CD14-positive monocyte (primary cell): ENCODE results near the gene F2R. TPM values are rescaled to one million over a fixed set of nuclear protein-coding genes. Genes with fewer than 3 reads are reported as not detected.
A peak's percentile ranks its signal among the peaks of the same experiment; 100 is the strongest.

Source experiments
- DNase-seq, 3 donors: peaks; one replicate each; pipeline ENCODE4 v3.0.0-alpha.2; 2011 to 2022
- H2AFZ ChIP-seq: 2 replicates; pipeline ENCODE4 v1.6.0; 2012; ENCODE audit warnings: mild to moderate bottlenecking, low read depth, low read length, inconsistent platforms; ENCODE audit not compliant: insufficient read depth, poor library complexity, severe bottlenecking
- H3K27ac ChIP-seq, 2 donors: 1 replicate in 1 of 2; 2 replicates in 1 of 2; pipeline ENCODE4 v1.5.1; 2012 to 2013; ENCODE audit warnings: low read length in 2 of 2, control low read depth in 1 of 2, inconsistent platforms in 1 of 2, low read depth in 1 of 2, mild to moderate bottlenecking in 1 of 2
- H3K27me3 ChIP-seq, 2 donors: one replicate each; pipeline versions ENCODE4 v1.6.0 to v1.6.1; 2011 to 2013; ENCODE audit warnings: low read length in 2 of 2; ENCODE audit not compliant: control insufficient read depth in 2 of 2, insufficient read depth in 2 of 2
- H3K36me3 ChIP-seq, 2 donors: replicated peaks in 1 of 2; 1 replicate in 1 of 2; 2 replicates in 1 of 2; pipeline versions ENCODE4 v1.5.1 to v1.6.1; 2012 to 2013; ENCODE audit warnings: low read length in 2 of 2, control low read depth in 1 of 2, inconsistent platforms in 1 of 2, mild to moderate bottlenecking in 1 of 2; ENCODE audit not compliant: insufficient read depth in 2 of 2, control insufficient read depth in 1 of 2
- H3K4me1 ChIP-seq, 2 donors: 1 replicate in 1 of 2; 2 replicates in 1 of 2; pipeline versions ENCODE4 v1.5.1 to v1.6.1; 2012 to 2013; ENCODE audit warnings: low read length in 2 of 2, control low read depth in 1 of 2, inconsistent platforms in 1 of 2, mild to moderate bottlenecking in 1 of 2, moderate library complexity in 1 of 2; ENCODE audit not compliant: insufficient read depth in 2 of 2, control insufficient read depth in 1 of 2
- H3K4me2 ChIP-seq: replicated peaks from 2 replicates; pipeline ENCODE3; 2012; ENCODE audit warnings: low read length, moderate library complexity, mild to moderate bottlenecking; ENCODE audit not compliant: poor library complexity, severe bottlenecking; ENCODE audit errors: extremely low read depth
- H3K4me3 ChIP-seq, 3 experiments: fragments of 200-600 bp in 1 of 3; sonication (generic) in 1 of 3; replicated peaks in 1 of 3; 1 replicate in 2 of 3; 2 replicates in 1 of 3; pipeline ENCODE4 v1.5.1; 2011 to 2013; ENCODE audit warnings: low read length in 3 of 3, mild to moderate bottlenecking in 3 of 3, control low read depth in 2 of 3, low read depth in 2 of 3, inconsistent platforms in 1 of 3, moderate library complexity in 1 of 3
- H3K79me2 ChIP-seq: 2 replicates; pipeline ENCODE4 v1.6.0; 2012; ENCODE audit warnings: mild to moderate bottlenecking, control low read depth, inconsistent platforms, low read length, moderate library complexity; ENCODE audit not compliant: insufficient read depth
- H3K9ac ChIP-seq: 2 replicates; pipeline ENCODE4 v1.6.0; 2017; ENCODE audit warnings: low read length, mild to moderate bottlenecking; ENCODE audit not compliant: insufficient read depth, poor library complexity, severe bottlenecking
- H3K9me3 ChIP-seq, 2 donors: replicated peaks in 1 of 2; 1 replicate in 1 of 2; 2 replicates in 1 of 2; pipeline versions ENCODE4 v1.5.1 to v1.6.1; 2012 to 2013; ENCODE audit warnings: low read length in 2 of 2, control low read depth in 1 of 2; ENCODE audit not compliant: control insufficient read depth in 1 of 2, insufficient read depth in 1 of 2
- H4K20me1 ChIP-seq: 2 replicates; pipeline ENCODE4 v1.6.0; 2012; ENCODE audit warnings: mild to moderate bottlenecking, low read length, control low read depth, moderate library complexity; ENCODE audit not compliant: insufficient read depth
- H3K27ac Mint-ChIP-seq, 7 donors: one replicate each; pipeline ENCODE4 v1.8.0; 2020; ENCODE audit warnings: mild to moderate bottlenecking in 7 of 7, mixed read lengths in 7 of 7, moderate library complexity in 6 of 7, inconsistent platforms in 2 of 7
- H3K27me3 Mint-ChIP-seq, 3 donors: one replicate each; pipeline ENCODE4 v1.8.0; 2021 to 2022; ENCODE audit warnings: low read depth in 3 of 3, mild to moderate bottlenecking in 3 of 3, mixed read lengths in 3 of 3, moderate library complexity in 3 of 3, inconsistent platforms in 1 of 3
- H3K36me3 Mint-ChIP-seq, 2 donors: one replicate each; pipeline ENCODE4 v1.8.0; 2020; ENCODE audit warnings: mixed read lengths in 2 of 2, inconsistent platforms in 1 of 2, mild to moderate bottlenecking in 1 of 2
- H3K4me1 Mint-ChIP-seq: one replicate; pipeline ENCODE4 v1.8.0; 2020; ENCODE audit warnings: mild to moderate bottlenecking, mixed read lengths
- H3K4me3 Mint-ChIP-seq, 2 donors: one replicate each; pipeline ENCODE4 v1.8.0; 2020; ENCODE audit warnings: mild to moderate bottlenecking in 2 of 2, mixed read lengths in 2 of 2, moderate library complexity in 1 of 2
- H3K9me3 Mint-ChIP-seq, 7 donors: one replicate each; pipeline ENCODE4 v1.8.0; 2020 to 2022; ENCODE audit warnings: mixed read lengths in 7 of 7, mild to moderate bottlenecking in 6 of 7, moderate library complexity in 6 of 7, inconsistent platforms in 2 of 7
- CTCF ChIP-seq: fragments of 200-600 bp; IDR thresholded peaks from one replicate; pipeline ENCODE4 v1.8.0; 2022; ENCODE audit warnings: antibody characterized with exemption, mild to moderate bottlenecking
- WGBS: methylation state at CpG from one replicate; pipeline ENCODE4 v1.1.5; 2013; ENCODE audit warnings: missing lambda C conversion rate; ENCODE audit not compliant: insufficient coverage; 5-methylcytosine and 5-hydroxymethylcytosine counted together
- intact Hi-C, 2 donors: fragments of 100-400 bp; cut with micrococcal nuclease; formaldehyde crosslinking; loops; one replicate each; pipeline versions ENCODE4 v1.15.0 to v1.15.1; 2023
- polyA minus RNA-seq: library from RNA; depleted of rRNA, polyadenylated mRNA; stranded (reverse); fragments of >200 nt; gene quantifications from 2 replicates; pipeline ENCODE4 v1.2.3, GENCODE V29; 2012
- polyA plus RNA-seq, 3 donors: library from polyadenylated mRNA; depleted of rRNA in 1 of 3; unstranded in 2 of 3; stranded (reverse) in 1 of 3; fragments of 300-500 nt in 2 of 3; fragments of >200 nt in 1 of 3; fragmentation: Illumina TruSeq in 2 of 3; gene quantifications; 1 replicate in 2 of 3; 2 replicates in 1 of 3; pipeline ENCODE4 v1.2.3, GENCODE V29; 2012 to 2021
- total RNA-seq, 12 experiments: library from RNA in 1 of 12; stranded (reverse) in 1 of 12; fragments of 120-200 nt in 1 of 12; gene quantifications; one replicate each; pipeline ENCODE4 v1.2.4 and lab custom pipeline; 2013 to 2026; ENCODE audit warnings: mixed read lengths in 6 of 12, inconsistent platforms in 1 of 12

F2R gene
- total RNA-seq (2013): 0.60 TPM
- polyA plus RNA-seq (under 1 TPM; 0.09 to 0.33 (median 0.22) TPM), polyA minus RNA-seq (0.14 and 0.48 TPM in 2 replicates), total RNA-seq (lab: John Stamatoyannopoulos, UW) (0.14 to 3.3 (median 0.46) reads per million in 11 experiments)

DNA sequence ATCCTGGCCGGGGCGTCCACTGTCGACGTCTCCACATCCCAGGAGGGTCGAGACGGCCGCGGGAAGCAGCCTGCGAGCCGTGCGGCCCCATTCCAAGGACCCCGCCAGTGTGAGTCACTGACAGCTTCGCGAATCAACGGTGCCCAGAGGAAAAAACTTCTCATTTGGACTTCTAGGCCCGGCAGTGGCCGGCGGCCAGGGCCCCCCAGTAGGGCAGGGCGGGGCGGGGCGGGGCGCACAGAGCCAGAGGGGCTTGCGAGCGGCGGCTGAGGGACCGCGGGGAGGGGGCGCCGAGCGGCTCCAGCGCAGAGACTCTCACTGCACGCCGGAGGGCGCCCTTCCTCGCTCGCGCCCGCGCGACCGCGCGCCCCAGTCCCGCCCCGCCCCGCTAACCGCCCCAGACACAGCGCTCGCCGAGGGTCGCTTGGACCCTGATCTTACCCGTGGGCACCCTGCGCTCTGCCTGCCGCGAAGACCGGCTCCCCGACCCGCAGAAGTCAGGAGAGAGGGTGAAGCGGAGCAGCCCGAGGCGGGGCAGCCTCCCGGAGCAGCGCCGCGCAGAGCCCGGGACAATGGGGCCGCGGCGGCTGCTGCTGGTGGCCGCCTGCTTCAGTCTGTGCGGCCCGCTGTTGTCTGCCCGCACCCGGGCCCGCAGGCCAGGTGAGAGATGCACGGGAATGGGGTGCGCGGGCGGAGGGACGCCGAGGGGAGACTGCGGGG lies at the start of gene F2R:
Gene F2R (plus strand): TSS at position 391 of the 720 bp plus-strand sequence. CDS start 182 bp downstream, at position 573.
- WGBS: under 1% methylated on average over 75 of the region's 82 CpGs

More for the DNA sequence above, at the start of gene F2R:
- Histone ChIP-seq H3K36me3 (no peaks in the 10 kb centered on the region), H3K9me3 (peaks cover 3% of the 10 kb centered on the region in 2 donors), H4K20me1 (no peaks in the 10 kb centered on the region), H2AFZ (peak within 1 kb of the TSS; percentile 88), H3K4me2 (peak within 1 kb of the TSS; percentile 99), H3K4me1 (peaks cover 27 to 31% of the 10 kb centered on the region in 2 donors), H3K79me2 (no peaks in the 10 kb centered on the region), H3K27ac (no peak within 1 kb of the TSS), H3K9ac (peak within 1 kb of the TSS; percentile 64), H3K27me3 (peaks cover 26 to 47% of the 10 kb centered on the region in 2 donors), H3K4me3 (peak within 1 kb of the TSS; percentile 67 to 83 (median 71))
- peak; percentile 67 for TF ChIP-seq CTCF
- Mint-ChIP-seq H3K4me1 (peaks cover 33% of the 10 kb centered on the region), H3K4me3 (peak within 1 kb of the TSS; percentile 89 to 92), H3K27ac (peak within 1 kb of the TSS in 3 of 7 donors; percentile 32 to 66 (median 58)), H3K36me3 (peaks cover 6 to 17% of the 10 kb centered on the region in 2 donors), H3K9me3 (peaks cover 2 to 22% (median 7%) of the 10 kb centered on the region in 7 donors), H3K27me3 (peaks cover 46 to 65% (median 49%) of the 10 kb centered on the region in 3 donors)
- intact Hi-C loops: loop anchor here (10.0 kb wide), 1 partner anchor 59 kb away; no protein-coding TSS in a partner anchor
- DNase-seq: peak; percentile 11 to 31 (median 20)
